HEK293 (cell line): ENCODE results near the gene TAF9B.
"Not testable (repeated sequence)": the region's sequence is repeated elsewhere in the genome, so short reads cannot be mapped to it uniquely, and the experiment has no call there.

Source experiments
- CTCF ChIA-PET: fragments of 350-600 bp; formaldehyde crosslinking; extraction: SDS; loops from one replicate; lab custom pipeline; 2021; ENCODE audit warnings: antibody characterized with exemption; lab: Yijun Ruan, JAX
- POLR2A ChIA-PET: fragments of 300-600 bp; formaldehyde crosslinking; extraction: SDS; loops from one replicate; lab custom pipeline; 2020; ENCODE audit warnings: antibody characterized with exemption, inconsistent platforms; lab: Yijun Ruan, JAX
- H3K27ac ChIP-seq: fragments of 200-500 bp; sonication (Bioruptor generic); 2 replicates; pipeline ENCODE4 v1.5.1; 2014; ENCODE audit warnings: low read depth, low read length, control low read depth, inconsistent platforms; ENCODE audit errors: extremely low read depth
- H3K36me3 ChIP-seq, 2 experiments: fragments of 200-500 bp in 1 of 2; sonication (Bioruptor generic) in 1 of 2; 1 replicate in 1 of 2; 2 replicates in 1 of 2; pipeline ENCODE4 v1.5.1; 2014 to 2017; ENCODE audit warnings: inconsistent platforms in 2 of 2, low read length in 2 of 2; ENCODE audit not compliant: control insufficient read depth in 2 of 2, insufficient read depth in 1 of 2
- H3K4me1 ChIP-seq: fragments of 200-500 bp; sonication (Bioruptor generic); 2 replicates; pipeline ENCODE4 v1.5.1; 2014; ENCODE audit warnings: mild to moderate bottlenecking, low read length, inconsistent platforms; ENCODE audit not compliant: control insufficient read depth, insufficient read depth
- H3K4me3 ChIP-seq: 2 replicates; pipeline ENCODE4 v1.5.1; 2011; ENCODE audit warnings: low read depth, mild to moderate bottlenecking, control low read depth, low read length, moderate library complexity
- H3K9me3 ChIP-seq: fragments of 200-500 bp; sonication (Bioruptor generic); 2 replicates; pipeline ENCODE4 v1.5.1; 2014; ENCODE audit warnings: low read depth, low read length, inconsistent platforms; ENCODE audit not compliant: control insufficient read depth, insufficient read depth
- SP3 ChIP-seq: fragments of 450-650 bp; formaldehyde crosslinking; IDR thresholded peaks from 2 replicates; pipeline ENCODE4 v1.5.1; 2016; ENCODE audit warnings: missing biosample characterization, missing genetic modification characterization
- ZBTB1 ChIP-seq: fragments of 450-650 bp; formaldehyde crosslinking; IDR thresholded peaks from 2 replicates; pipeline ENCODE4 v1.5.1; 2016; ENCODE audit warnings: missing biosample characterization, missing genetic modification characterization
- ZBTB11 ChIP-seq: fragments of 450-650 bp; formaldehyde crosslinking; conservative IDR thresholded peaks from 2 replicates; pipeline ENCODE4 v1.5.1; 2016; ENCODE audit warnings: low read depth, missing biosample characterization, missing genetic modification characterization
- ZBTB8A ChIP-seq: fragments of 450-650 bp; formaldehyde crosslinking; IDR thresholded peaks from 2 replicates; pipeline ENCODE4 v1.5.1; 2016; ENCODE audit warnings: missing biosample characterization, missing genetic modification characterization
- ZNF138 ChIP-seq: fragments of 450-650 bp; formaldehyde crosslinking; IDR thresholded peaks from 2 replicates; pipeline ENCODE4 v1.5.1; 2016; ENCODE audit warnings: missing biosample characterization, missing genetic modification characterization, borderline replicate concordance
- ZNF140 ChIP-seq: fragments of 450-650 bp; formaldehyde crosslinking; IDR thresholded peaks from 2 replicates; pipeline ENCODE4 v1.5.1; 2016; ENCODE audit warnings: missing biosample characterization, missing genetic modification characterization
- ZNF19 ChIP-seq: fragments of 450-650 bp; formaldehyde crosslinking; IDR thresholded peaks from 2 replicates; pipeline ENCODE4; 2016; ENCODE audit warnings: missing biosample characterization, missing genetic modification characterization, low read depth
- ZNF202 ChIP-seq: fragments of 450-650 bp; formaldehyde crosslinking; IDR thresholded peaks from 2 replicates; pipeline ENCODE4 v1.5.1; 2016; ENCODE audit warnings: missing biosample characterization, missing genetic modification characterization, borderline replicate concordance
- ZNF292 ChIP-seq: fragments of 450-650 bp; formaldehyde crosslinking; IDR thresholded peaks from 2 replicates; pipeline ENCODE4 v1.5.1; 2016; ENCODE audit warnings: low read depth, missing biosample characterization, missing genetic modification characterization, borderline replicate concordance
- ZNF510 ChIP-seq: fragments of 450-650 bp; formaldehyde crosslinking; IDR thresholded peaks from 2 replicates; pipeline ENCODE4 v1.5.1; 2018; ENCODE audit warnings: mild to moderate bottlenecking, missing genetic modification characterization, missing biosample characterization; ENCODE audit not compliant: insufficient replicate concordance
- ZNF529 ChIP-seq: fragments of 450-650 bp; formaldehyde crosslinking; IDR thresholded peaks from 2 replicates; pipeline ENCODE4 v1.5.1; 2017; ENCODE audit warnings: missing genetic modification characterization, missing biosample characterization; ENCODE audit not compliant: insufficient replicate concordance
- ZNF558 ChIP-seq: fragments of 450-650 bp; formaldehyde crosslinking; IDR thresholded peaks from 2 replicates; pipeline ENCODE4 v1.5.1; 2016; ENCODE audit warnings: missing biosample characterization, missing genetic modification characterization
- ZNF560 ChIP-seq: fragments of 450-650 bp; formaldehyde crosslinking; IDR thresholded peaks from 2 replicates; pipeline ENCODE4 v1.5.1; 2017; ENCODE audit warnings: missing biosample characterization, missing genetic modification characterization, borderline replicate concordance
- ZNF580 ChIP-seq: fragments of 450-650 bp; formaldehyde crosslinking; IDR thresholded peaks from 2 replicates; pipeline ENCODE4 v1.5.1; 2016; ENCODE audit warnings: missing biosample characterization, missing genetic modification characterization
- ZNF629 ChIP-seq: fragments of 450-650 bp; formaldehyde crosslinking; IDR thresholded peaks from 2 replicates; pipeline ENCODE4 v1.5.1; 2017; ENCODE audit warnings: missing biosample characterization, missing genetic modification characterization
- ZNF654 ChIP-seq: fragments of 450-650 bp; formaldehyde crosslinking; IDR thresholded peaks from 2 replicates; pipeline ENCODE4 v1.5.1; 2016; ENCODE audit warnings: low read depth, missing biosample characterization, missing genetic modification characterization
- ZNF664 ChIP-seq: fragments of 450-650 bp; formaldehyde crosslinking; IDR thresholded peaks from 2 replicates; pipeline ENCODE4 v1.5.1; 2016; ENCODE audit warnings: missing biosample characterization, missing genetic modification characterization
- ZXDB ChIP-seq: fragments of 450-650 bp; formaldehyde crosslinking; IDR thresholded peaks from 2 replicates; pipeline ENCODE4 v1.5.1; 2016; ENCODE audit warnings: missing biosample characterization, missing genetic modification characterization
- TF ChIP-seq, protein P1 (sequence below): fragments of 450-650 bp; formaldehyde crosslinking; conservative IDR thresholded peaks from 2 replicates; pipeline ENCODE4 v1.5.1; 2016; ENCODE audit warnings: low read depth, missing biosample characterization, missing genetic modification characterization
- TF ChIP-seq, protein P2 (sequence below): fragments of 450-650 bp; formaldehyde crosslinking; IDR thresholded peaks from 2 replicates; pipeline ENCODE4 v1.5.1; 2016; ENCODE audit warnings: missing biosample characterization, missing genetic modification characterization
- TF ChIP-seq, protein P3 (sequence below): fragments of 450-650 bp; formaldehyde crosslinking; IDR thresholded peaks from 2 replicates; pipeline ENCODE4 v1.5.1; 2016; ENCODE audit warnings: missing biosample characterization, missing genetic modification characterization

TAF9B gene

DNA sequence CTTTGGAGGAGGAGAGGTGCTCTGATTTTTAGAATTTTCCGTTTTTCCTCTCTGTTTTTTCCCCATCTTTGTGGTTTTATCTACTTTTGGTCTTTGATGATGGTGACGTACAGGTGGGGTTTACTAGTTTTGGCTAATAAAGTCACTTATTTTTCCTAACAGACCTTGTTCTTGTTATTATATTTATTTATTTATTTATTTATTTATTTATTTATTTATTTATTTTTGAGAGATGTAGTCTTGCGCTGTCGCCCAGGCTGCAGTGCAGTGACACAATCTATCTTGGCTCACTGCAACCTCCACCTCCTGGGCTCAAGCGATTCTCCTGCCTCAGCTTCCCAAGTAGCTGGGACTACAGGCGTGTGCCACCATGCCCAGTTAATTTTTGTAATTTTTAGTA is 58.0 kb downstream of the TAF9B start:
- H3K9me3 ChIP-seq, H3K4me3 ChIP-seq, POLR2A ChIA-PET, CTCF ChIA-PET, H3K4me1 ChIP-seq, H3K27ac ChIP-seq, H3K36me3 ChIP-seq: not testable (repeated sequence)
- TF ChIP-seq ZBTB11 = peak; percentile 81
- TF ChIP-seq, protein P1, sequence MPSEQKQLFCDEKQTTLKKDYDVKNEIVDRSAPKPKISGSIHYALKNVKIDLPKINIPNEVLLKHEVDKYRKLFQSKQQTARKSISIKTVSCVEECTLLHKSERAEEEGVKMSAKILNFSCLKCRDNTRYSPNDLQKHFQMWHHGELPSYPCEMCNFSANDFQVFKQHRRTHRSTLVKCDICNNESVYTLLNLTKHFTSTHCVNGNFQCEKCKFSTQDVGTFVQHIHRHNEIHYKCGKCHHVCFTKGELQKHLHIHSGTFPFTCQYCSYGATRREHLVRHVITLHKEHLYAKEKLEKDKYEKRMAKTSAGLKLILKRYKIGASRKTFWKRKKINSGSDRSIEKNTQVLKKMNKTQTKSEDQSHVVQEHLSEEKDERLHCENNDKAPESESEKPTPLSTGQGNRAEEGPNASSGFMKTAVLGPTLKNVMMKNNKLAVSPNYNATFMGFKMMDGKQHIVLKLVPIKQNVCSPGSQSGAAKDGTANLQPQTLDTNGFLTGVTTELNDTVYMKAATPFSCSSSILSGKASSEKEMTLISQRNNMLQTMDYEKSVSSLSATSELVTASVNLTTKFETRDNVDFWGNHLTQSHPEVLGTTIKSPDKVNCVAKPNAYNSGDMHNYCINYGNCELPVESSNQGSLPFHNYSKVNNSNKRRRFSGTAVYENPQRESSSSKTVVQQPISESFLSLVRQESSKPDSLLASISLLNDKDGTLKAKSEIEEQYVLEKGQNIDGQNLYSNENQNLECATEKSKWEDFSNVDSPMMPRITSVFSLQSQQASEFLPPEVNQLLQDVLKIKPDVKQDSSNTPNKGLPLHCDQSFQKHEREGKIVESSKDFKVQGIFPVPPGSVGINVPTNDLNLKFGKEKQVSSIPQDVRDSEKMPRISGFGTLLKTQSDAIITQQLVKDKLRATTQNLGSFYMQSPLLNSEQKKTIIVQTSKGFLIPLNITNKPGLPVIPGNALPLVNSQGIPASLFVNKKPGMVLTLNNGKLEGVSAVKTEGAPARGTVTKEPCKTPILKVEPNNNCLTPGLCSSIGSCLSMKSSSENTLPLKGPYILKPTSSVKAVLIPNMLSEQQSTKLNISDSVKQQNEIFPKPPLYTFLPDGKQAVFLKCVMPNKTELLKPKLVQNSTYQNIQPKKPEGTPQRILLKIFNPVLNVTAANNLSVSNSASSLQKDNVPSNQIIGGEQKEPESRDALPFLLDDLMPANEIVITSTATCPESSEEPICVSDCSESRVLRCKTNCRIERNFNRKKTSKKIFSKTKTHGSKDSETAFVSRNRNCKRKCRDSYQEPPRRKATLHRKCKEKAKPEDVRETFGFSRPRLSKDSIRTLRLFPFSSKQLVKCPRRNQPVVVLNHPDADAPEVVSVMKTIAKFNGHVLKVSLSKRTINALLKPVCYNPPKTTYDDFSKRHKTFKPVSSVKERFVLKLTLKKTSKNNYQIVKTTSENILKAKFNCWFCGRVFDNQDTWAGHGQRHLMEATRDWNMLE (tag by site-specific recombination) = peak; percentile 84
- 0 out of 2 replicates have a peak, but pooled peaks have one; percentile 25 for TF ChIP-seq ZNF19 (tag by site-specific recombination)
- 0 out of 2 replicates have a peak, but pooled peaks have one; percentile 34 for TF ChIP-seq ZNF138 (tag by site-specific recombination)
- TF ChIP-seq SP3 (tag by site-specific recombination) = 0 out of 2 replicates have a peak, but pooled peaks have one; percentile 11
- TF ChIP-seq ZNF664 (tag by site-specific recombination) = peak; percentile 65; the same call in 1 of the 2 replicates
- peak; percentile 62 for TF ChIP-seq ZNF510 (tag by site-specific recombination)
- TF ChIP-seq ZBTB8A (tag by site-specific recombination) = peak; percentile 67
- TF ChIP-seq ZNF580 = peak; percentile 34; the same call in 1 of the 2 replicates
- TF ChIP-seq, protein P2, sequence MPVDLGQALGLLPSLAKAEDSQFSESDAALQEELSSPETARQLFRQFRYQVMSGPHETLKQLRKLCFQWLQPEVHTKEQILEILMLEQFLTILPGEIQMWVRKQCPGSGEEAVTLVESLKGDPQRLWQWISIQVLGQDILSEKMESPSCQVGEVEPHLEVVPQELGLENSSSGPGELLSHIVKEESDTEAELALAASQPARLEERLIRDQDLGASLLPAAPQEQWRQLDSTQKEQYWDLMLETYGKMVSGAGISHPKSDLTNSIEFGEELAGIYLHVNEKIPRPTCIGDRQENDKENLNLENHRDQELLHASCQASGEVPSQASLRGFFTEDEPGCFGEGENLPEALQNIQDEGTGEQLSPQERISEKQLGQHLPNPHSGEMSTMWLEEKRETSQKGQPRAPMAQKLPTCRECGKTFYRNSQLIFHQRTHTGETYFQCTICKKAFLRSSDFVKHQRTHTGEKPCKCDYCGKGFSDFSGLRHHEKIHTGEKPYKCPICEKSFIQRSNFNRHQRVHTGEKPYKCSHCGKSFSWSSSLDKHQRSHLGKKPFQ (tag by site-specific recombination) = 0 out of 2 replicates have a peak, but pooled peaks have one; percentile 37
- TF ChIP-seq ZNF654 (tag by site-specific recombination) = peak; percentile 34; the same call in 1 of the 2 replicates
- TF ChIP-seq ZNF292 = 0 out of 2 replicates have a peak, but pooled peaks have one; percentile 59
- TF ChIP-seq ZNF629 (tag by site-specific recombination) = 0 out of 2 replicates have a peak, but pooled peaks have one; percentile 33
- 0 out of 2 replicates have a peak, but pooled peaks have one; percentile 25 for TF ChIP-seq ZNF560 (tag by site-specific recombination)
- TF ChIP-seq ZXDB (tag by site-specific recombination) = peak; percentile 59
- 0 out of 2 replicates have a peak, but pooled peaks have one; percentile 29 for TF ChIP-seq ZBTB1 (tag by site-specific recombination)
- TF ChIP-seq ZNF558 (tag by site-specific recombination) = 0 out of 2 replicates have a peak, but pooled peaks have one; percentile 16
- TF ChIP-seq ZNF140 = peak; percentile 72
- TF ChIP-seq ZNF529 (tag by site-specific recombination) = peak; percentile 42
- peak; percentile 68; the same call in 1 of the 2 replicates for TF ChIP-seq ZNF202
- TF ChIP-seq, protein P3, sequence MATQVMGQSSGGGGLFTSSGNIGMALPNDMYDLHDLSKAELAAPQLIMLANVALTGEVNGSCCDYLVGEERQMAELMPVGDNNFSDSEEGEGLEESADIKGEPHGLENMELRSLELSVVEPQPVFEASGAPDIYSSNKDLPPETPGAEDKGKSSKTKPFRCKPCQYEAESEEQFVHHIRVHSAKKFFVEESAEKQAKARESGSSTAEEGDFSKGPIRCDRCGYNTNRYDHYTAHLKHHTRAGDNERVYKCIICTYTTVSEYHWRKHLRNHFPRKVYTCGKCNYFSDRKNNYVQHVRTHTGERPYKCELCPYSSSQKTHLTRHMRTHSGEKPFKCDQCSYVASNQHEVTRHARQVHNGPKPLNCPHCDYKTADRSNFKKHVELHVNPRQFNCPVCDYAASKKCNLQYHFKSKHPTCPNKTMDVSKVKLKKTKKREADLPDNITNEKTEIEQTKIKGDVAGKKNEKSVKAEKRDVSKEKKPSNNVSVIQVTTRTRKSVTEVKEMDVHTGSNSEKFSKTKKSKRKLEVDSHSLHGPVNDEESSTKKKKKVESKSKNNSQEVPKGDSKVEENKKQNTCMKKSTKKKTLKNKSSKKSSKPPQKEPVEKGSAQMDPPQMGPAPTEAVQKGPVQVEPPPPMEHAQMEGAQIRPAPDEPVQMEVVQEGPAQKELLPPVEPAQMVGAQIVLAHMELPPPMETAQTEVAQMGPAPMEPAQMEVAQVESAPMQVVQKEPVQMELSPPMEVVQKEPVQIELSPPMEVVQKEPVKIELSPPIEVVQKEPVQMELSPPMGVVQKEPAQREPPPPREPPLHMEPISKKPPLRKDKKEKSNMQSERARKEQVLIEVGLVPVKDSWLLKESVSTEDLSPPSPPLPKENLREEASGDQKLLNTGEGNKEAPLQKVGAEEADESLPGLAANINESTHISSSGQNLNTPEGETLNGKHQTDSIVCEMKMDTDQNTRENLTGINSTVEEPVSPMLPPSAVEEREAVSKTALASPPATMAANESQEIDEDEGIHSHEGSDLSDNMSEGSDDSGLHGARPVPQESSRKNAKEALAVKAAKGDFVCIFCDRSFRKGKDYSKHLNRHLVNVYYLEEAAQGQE (tag by site-specific recombination) = 0 out of 2 replicates have a peak, but pooled peaks have one; percentile 31
